HL-60 (cell line): Measurements from ENCODE around the gene LRRK1.

Experiments used
- DNase-seq, 2 experiments: peaks; one replicate each; pipeline ENCODE4 v3.0.0-alpha.2; 2010 to 2020; ENCODE audit warnings: low read depth in 1 of 2, low spot score in 1 of 2
- H3K27ac ChIP-seq: fragments of 250-450 bp; sonication (Bioruptor Pico); replicated peaks from 2 replicates; pipeline ENCODE4 v1.5.1; 2020; ENCODE audit warnings: mild to moderate bottlenecking, moderate library complexity
- H3K27me3 ChIP-seq: fragments of 250-450 bp; sonication (Bioruptor Pico); 2 replicates; pipeline ENCODE4 v1.5.1; 2021; ENCODE audit warnings: mild to moderate bottlenecking, moderate library complexity; ENCODE audit not compliant: insufficient read depth, poor library complexity, severe bottlenecking
- H3K4me3 ChIP-seq: replicated peaks from 2 replicates; pipeline ENCODE4 v1.5.1; 2011; ENCODE audit warnings: mild to moderate bottlenecking, control low read depth, low read length; ENCODE audit not compliant: insufficient read depth
- CTCF ChIP-seq: IDR thresholded peaks from one replicate; pipeline ENCODE4 v1.5.1; 2011; ENCODE audit warnings: low read length, control low read depth, inconsistent platforms; ENCODE audit not compliant: insufficient read depth
- GABPA ChIP-seq: IDR thresholded peaks from 2 replicates; pipeline ENCODE4 v1.6.1; 2012; ENCODE audit warnings: low read depth
- POLR2AphosphoS5 ChIP-seq: IDR thresholded peaks from 2 replicates; pipeline ENCODE4 v1.6.1; 2012; ENCODE audit warnings: low read depth
- REST ChIP-seq: IDR thresholded peaks from 2 replicates; pipeline ENCODE4 v1.6.1; 2012; ENCODE audit warnings: low read depth; ENCODE audit not compliant: insufficient replicate concordance
- SPI1 ChIP-seq: IDR thresholded peaks from 2 replicates; pipeline ENCODE4 v1.6.1; 2012; ENCODE audit warnings: low read depth, mild to moderate bottlenecking, borderline replicate concordance

The LRRK1 gene

GRCh38 chr15:101001056-101001455 lies 81.9 kb downstream of the LRRK1 start:
- Histone ChIP-seq H3K27ac (no peak overlapping the region), H3K27me3 (no peaks in the 10 kb centered on the region), H3K4me3 (no peak overlapping the region)
- DNase-seq: no peak
- no peak for TF ChIP-seq SPI1
- TF ChIP-seq CTCF: no peak
- TF ChIP-seq POLR2AphosphoS5: no peak
- TF ChIP-seq GABPA: no peak
- TF ChIP-seq REST: no peak

- no peaks in the 10 kb centered on the region for H3K27me3 ChIP-seq
Measured at GRCh38 chr15:101001796-101002195, 82.6 kb downstream of the LRRK1 start.

GRCh38 chr15:101003081-101003480 lies 83.9 kb downstream of the LRRK1 start:
- no peak for TF ChIP-seq GABPA
- no peak for TF ChIP-seq REST
- TF ChIP-seq SPI1: peak; percentile 100
- TF ChIP-seq CTCF: no peak
- TF ChIP-seq POLR2AphosphoS5: no peak
- no peak overlapping the region for H3K27ac ChIP-seq
- no peaks in the 10 kb centered on the region for H3K27me3 ChIP-seq
- peak in 1 of 2 experiments; percentile 69 for DNase-seq
- no peak overlapping the region for H3K4me3 ChIP-seq

More at GRCh38 chr15:101001796-101002195, 82.6 kb downstream of the LRRK1 start:
- Histone ChIP-seq H3K4me3 (no peak overlapping the region), H3K27ac (no peak overlapping the region)
- no peak for DNase-seq
- no peak for TF ChIP-seq SPI1
- TF ChIP-seq CTCF: no peak
- TF ChIP-seq GABPA: no peak
- TF ChIP-seq REST: no peak
- TF ChIP-seq POLR2AphosphoS5: no peak
